Coronary artery (tissue), 2 donors: ENCODE measurements around the gene SEZ6.
"Not testable (repeated sequence)": the region's sequence is repeated elsewhere in the genome, so short reads cannot be mapped to it uniquely, and the experiment has no call there.

ENCODE experiments used
- DNase-seq: peaks from one replicate; pipeline ENCODE4 v3.0.0-alpha.2; 2017; ENCODE audit warnings: low spot score
- H3K27ac ChIP-seq, 2 donors: fragments of 200-600 bp; sonication (generic); one replicate each; pipeline ENCODE4 v1.5.1; 2016 to 2019
- H3K4me3 ChIP-seq: fragments of 200-600 bp; sonication (generic); 2 replicates; pipeline ENCODE4 v1.5.1; 2016; ENCODE audit warnings: mild to moderate bottlenecking, moderate library complexity
- TF ChIP-seq, protein P1 (sequence below): fragments of 200-600 bp; sonication (generic); IDR thresholded peaks from one replicate; pipeline ENCODE4 v1.5.1; 2019; ENCODE audit warnings: antibody characterized with exemption

SEZ6 gene

DNA sequence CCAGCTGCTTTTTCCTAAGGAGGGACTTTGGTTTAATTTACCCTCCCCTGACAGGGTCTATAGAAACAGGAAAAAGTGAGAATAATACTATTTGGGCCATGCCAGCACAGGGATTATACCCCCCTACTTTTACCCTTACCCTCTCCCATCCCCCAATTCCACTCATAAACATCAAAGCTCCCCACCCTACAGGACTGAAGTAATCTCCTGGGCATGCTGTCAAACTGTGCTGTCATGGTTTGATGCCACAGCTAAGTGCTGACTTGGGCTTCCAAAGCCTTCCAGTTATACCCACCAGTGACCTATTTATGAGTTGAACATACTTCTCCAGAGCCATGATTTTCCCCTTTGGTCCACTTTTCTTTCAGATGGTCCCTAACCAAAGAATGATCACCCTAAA, 67.3 kb downstream of the SEZ6 start:
- no peak overlapping the region for H3K4me3 ChIP-seq
- H3K27ac ChIP-seq: peak overlapping the region in 1 of 2 donors; percentile 10
- TF ChIP-seq, protein P1, sequence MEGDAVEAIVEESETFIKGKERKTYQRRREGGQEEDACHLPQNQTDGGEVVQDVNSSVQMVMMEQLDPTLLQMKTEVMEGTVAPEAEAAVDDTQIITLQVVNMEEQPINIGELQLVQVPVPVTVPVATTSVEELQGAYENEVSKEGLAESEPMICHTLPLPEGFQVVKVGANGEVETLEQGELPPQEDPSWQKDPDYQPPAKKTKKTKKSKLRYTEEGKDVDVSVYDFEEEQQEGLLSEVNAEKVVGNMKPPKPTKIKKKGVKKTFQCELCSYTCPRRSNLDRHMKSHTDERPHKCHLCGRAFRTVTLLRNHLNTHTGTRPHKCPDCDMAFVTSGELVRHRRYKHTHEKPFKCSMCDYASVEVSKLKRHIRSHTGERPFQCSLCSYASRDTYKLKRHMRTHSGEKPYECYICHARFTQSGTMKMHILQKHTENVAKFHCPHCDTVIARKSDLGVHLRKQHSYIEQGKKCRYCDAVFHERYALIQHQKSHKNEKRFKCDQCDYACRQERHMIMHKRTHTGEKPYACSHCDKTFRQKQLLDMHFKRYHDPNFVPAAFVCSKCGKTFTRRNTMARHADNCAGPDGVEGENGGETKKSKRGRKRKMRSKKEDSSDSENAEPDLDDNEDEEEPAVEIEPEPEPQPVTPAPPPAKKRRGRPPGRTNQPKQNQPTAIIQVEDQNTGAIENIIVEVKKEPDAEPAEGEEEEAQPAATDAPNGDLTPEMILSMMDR: no peak
- DNase-seq: no peak

DNA sequence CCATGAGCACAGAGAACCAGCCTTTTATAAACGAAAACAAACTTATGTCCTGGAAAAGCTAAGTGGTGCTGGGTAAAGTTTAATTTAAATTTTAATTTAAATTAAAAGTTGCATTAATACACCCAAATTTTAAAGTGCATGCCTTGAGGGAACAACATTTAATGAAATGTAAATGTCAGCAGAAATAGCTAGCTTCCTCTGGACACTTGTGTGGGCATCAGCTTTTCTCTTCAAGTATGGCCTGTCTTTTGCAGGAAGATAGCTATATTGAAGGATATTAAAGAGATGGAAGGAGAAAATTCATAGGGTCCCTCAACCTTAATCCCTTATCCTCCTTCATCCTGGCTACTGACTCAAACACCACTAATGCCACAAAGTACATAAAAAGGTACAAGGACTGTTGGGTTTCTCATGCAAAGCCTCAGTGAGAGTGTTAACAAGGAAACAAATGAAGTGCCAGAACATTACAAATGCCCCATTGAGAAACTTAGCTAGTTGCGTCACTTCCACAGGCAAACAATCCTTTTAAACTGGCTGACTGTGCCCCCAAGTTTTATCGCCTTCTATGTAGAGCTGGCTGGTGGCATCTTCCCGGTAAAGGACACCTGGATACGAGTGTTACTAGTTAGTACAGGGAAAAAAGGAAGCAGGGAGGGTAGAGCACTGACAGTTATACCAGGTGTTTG, 68.6 kb downstream of the SEZ6 start:
- peak overlapping the region in 1 of 2 donors; percentile 56 for H3K27ac ChIP-seq
- no peak overlapping the region for H3K4me3 ChIP-seq
- no peak for DNase-seq
- TF ChIP-seq, protein P1: no peak

DNA sequence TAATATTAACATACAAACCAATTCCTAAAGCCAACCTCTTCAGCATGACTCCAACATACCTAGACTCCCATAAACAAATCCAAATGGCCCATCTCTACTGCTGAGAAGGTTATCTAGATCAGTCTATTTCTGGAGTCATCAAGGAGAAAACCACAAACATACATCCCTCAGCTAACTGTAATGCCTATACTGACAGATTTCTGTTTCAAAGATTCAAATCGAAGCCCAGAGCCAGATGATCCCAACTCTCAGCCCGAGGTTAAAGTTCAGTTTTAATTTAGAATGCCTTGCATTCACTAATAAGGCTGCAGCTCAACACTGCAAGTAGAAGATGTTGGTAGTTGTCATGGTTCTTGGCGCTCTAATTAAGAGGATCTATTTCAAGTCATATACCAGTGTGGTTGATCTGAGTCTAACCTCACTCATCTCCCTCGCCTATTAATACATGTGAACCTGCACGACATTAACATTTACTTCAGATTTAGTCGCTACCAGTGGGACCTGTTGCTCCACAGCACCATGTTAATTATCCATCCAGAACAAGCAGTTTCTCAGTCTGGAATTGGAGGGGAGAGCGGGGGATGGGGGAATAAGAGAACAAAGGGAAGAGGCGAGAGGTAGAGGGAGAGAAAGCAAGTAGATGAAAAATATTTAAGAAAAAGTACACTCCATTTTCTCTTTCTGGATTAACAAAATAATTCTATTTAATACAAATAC, 69.9 kb downstream of the SEZ6 start:
- no peak for DNase-seq
- H3K27ac ChIP-seq: no peak overlapping the region
- no peak overlapping the region for H3K4me3 ChIP-seq
- TF ChIP-seq, protein P1: no peak

DNA sequence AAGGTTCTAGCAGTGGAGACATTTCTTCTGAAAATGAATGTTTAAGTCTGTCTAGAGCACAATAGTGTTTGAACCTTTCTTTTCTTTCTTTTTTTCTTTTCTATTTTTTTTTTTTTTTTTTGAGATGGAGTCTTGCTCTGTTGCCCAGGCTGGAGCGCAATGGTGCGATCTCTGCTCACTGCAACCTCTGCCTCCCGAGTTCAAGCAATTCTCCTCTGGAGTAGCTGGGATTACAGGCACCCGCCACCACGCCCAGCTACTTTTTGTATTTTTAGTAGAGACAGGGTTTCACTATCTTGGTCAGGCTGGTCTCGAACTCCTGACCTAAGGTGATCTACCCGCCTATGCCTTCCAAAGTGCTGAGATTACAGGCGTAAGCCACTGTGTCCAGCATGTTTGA, 71.3 kb downstream of the SEZ6 start:
- DNase-seq, H3K27ac ChIP-seq, H3K4me3 ChIP-seq: not testable (repeated sequence)

DNA sequence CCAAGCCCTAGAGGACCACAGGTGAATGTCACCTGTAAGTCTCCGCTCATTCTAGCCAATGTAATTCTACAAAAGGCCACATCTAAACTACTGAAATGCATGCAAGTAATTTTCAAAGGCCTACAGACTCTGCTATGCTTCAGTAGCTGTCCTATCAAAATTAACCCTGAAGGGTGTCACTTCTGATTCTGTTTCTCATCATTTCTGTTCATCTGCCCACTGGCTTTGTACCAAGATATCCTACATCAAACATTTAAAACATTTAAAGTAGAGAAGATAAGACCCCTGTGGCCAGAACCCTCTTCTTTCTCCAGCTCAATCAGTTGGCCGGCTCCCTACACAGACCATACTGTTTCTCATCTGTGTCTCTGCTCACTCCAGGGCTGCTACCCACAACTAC, 76.0 kb downstream of the SEZ6 start:
- DNase-seq: no peak
- TF ChIP-seq, protein P1: no peak
- Histone ChIP-seq H3K27ac (no peak overlapping the region), H3K4me3 (no peak overlapping the region)

DNA sequence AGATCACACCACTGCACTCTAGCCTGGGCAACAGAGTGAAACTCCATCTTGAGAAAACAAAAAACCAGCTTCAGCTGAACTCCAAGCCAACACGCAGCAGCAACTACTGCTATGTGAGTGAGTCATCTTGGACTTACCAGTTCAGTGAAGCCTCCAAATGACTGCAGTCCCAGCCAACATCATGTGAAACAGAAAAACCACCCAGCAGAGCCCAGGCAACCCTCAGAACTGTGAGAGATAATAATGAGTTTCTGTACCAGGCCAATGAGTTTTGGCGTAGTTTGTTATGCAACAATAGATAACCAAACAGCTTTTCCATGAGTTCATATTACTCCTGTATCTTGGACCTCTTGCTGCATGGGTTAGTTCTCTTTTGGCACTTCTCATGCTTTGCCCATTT, 77.8 kb downstream of the SEZ6 start:
- H3K4me3 ChIP-seq: no peak overlapping the region
- no peak overlapping the region for H3K27ac ChIP-seq
- TF ChIP-seq, protein P1: no peak
- DNase-seq: no peak

DNA sequence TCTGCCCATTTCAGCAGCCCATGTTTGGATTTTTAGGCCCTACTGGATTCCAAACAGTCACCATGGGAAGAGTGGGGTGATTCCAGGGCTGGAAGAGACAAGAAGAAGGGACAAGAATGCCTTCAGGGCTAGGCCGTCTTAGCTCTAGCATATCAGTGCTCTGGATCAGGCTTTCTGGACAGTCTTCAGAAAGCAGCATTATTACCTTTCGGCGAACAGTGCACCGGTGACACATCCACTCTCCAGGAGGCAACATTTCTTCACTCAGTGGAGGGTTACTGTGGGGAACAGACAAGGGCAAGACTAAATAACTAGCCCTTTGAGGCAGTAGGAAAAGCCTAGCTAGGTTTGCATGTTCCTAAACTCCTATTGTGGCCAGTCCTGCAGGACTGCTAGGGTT, 79.0 kb downstream of the SEZ6 start:
- Histone ChIP-seq H3K27ac (peak overlapping the region in 1 of 2 donors; percentile 46), H3K4me3 (no peak overlapping the region)
- TF ChIP-seq, protein P1: no peak
- DNase-seq: no peak
